ENCODE measurements around the gene ESYT2.
"Not testable (repeated sequence)": the region's sequence is repeated elsewhere in the genome, so short reads cannot be mapped to it uniquely, and the experiment has no call there.

ESYT2 gene

DNA sequence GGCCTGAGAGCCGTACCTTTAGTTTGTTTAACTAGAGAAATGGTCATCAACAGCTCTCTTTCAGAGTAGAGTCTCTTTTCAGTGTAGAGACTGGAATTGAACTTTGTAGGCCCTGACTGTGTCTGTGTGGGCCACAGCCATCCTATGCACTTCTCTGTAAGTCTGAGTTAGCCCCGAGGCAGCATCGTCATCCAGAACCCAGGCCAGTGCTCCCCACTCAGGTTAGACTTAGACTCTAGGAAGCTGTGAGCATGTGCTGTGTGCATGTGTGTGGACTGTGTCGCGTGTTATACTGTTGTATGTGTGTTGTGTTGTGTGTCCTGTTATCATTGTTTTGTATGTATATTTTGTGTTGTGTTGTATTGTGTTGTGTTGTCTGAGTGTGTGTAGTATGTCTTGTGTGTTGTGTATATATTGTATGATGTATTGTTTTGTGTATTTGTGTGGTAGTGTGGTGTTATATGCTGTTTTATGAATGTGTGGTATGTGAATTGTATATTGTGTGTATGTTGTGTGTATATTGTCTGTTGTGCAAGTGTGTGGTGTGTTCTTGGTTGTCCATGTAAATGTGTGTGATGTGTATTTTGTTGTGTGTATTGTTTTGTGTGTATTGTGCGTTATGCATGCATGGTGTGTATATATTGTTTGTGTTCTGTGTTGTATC is 106.6 kb downstream of the ESYT2 start:
- no peak for DNase-seq

DNA sequence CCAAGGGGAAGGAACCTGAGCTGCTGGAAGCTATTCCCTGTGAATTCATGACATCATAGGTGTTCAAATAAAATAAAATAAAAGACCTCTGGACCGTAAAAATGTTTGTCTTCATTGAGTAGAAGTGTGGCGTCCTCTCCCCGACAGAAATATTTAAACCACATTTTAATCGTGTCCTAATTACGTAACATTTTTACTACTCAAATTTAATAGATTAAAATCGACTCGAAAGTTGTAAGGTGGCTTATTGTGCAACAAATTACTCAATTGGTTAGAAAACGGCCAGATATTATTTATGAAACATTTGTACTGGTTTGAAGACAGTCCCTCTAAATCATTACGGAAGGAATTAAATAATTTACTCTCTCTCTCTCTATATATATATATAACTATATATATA is 109.2 kb downstream of the ESYT2 start:
- no peak for DNase-seq

DNA sequence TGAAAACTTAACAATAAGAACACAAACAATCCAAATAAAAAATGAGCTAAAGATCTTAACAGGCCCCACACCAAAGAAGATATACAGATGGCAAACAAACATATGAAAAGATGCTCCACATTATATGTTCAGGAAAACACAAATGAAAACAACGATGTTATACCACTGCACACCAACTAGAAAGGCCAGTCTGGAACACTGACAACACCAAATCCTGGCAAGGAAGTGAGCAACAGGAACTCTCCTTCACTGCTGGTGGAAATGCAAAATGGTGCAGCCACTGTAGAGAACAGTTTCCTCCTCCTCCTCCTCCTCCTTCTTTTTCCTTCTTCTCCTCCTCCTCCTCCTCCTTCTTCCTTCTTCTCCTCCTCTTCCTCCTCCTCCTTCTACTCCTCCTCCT is 112.5 kb downstream of the ESYT2 start:
- no peak for DNase-seq

DNA sequence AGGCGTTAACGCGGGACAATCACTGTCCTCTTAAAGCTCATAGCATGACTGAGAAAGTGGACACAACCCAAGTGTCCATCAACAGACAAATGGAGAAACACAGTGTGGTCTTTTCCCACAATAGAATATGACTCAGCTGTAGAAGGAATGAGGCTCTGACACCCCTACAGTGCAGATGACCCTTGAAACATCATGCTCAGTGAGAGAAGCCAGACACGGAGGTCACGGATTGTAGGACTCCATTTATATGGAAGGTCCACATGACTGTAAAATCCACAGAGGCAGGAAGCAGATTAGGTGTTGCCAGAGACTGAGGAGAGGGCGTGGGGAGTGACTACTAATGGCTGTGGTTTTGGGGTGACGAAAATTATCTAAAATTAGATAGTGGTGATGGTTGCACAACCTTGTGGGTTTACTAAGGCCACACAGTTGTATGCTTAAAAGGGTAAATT is 118.6 kb downstream of the ESYT2 start:
- peak; percentile 79 for DNase-seq

DNA sequence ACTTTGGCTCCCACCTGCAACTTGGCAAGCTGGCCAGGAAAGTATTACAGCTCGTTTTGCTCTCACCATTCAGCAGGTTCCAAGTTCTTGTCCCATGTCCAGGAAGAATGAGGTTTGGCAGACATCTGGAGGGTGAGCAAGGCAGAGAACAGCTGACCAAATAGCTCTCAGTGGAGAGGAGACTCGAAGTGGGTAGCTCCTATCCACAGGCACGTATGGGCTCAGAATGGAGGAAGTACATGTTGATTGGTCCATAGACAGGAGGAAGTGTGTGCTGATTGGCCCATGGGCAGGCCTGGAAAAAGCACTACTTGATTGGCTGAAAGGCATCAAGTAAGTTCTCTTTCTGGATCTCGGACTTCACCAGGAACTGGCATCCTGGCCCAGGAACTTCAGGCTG is 121.7 kb downstream of the ESYT2 start:
- DNase-seq, result peak; percentile 34

DNA sequence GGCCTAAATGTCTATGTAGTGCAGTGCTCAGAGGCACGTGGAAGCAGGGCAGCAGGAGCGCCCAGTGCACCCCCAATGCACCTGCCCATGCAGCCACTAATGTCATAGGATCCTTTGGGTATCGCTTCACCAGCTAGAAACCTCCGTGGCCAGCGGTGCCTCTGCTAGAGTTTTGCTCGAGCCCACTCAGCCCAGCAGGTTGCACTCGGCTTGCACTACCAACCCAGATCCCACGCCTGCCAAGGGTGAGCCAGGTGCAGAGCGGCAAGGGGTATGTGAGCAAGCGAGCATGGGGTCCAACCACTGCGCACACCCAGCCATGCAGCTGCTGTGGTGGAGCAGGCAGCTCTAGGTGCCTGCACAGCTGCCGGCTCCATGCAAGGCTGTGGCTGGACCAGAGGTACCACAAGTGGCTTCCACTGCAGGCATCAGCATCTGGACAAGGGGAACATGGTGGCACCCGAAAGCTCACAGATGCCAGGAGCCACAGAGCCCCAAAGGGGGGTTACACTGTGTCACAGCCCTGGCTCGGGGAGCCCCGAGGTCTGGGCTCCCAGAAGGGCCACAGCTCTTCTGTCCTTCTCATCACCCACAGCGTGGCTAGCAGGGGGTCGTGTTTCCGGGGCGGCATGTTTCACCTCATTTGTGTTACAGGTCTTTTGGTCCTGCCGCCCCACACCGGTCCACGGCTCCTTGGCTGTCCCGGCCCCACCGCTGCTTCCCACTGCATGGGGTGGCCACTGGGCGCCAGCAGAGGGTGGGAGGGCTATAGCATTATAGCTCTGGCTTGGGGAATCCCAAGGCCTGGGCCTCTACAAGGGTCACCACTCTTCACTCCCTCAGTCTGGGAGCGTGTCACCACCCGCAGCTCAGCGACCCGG is 122.4 kb downstream of the ESYT2 start:
- DNase-seq, result no peak

DNA sequence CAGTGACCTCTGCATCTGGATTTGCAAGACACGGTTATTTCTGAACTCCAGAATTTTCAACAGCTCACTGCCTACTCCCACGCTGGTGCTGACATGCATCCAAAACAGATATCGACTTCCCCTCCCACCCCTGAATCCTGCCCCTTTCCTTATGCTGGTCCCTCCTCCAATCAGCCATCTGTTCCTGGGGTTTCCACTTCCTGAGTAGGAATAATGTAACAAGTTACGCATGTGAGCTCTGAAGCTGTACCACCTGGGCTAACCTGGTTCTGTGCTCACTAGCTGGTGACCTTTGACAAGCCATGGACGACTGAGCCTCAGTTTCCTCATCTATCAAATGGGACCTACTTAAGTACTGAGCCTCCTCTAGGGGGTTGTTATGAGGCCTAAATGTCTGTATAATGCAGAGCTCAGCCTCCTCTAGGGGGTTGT is 123.0 kb downstream of the ESYT2 start:
- DNase-seq, result peak; percentile 4

DNA sequence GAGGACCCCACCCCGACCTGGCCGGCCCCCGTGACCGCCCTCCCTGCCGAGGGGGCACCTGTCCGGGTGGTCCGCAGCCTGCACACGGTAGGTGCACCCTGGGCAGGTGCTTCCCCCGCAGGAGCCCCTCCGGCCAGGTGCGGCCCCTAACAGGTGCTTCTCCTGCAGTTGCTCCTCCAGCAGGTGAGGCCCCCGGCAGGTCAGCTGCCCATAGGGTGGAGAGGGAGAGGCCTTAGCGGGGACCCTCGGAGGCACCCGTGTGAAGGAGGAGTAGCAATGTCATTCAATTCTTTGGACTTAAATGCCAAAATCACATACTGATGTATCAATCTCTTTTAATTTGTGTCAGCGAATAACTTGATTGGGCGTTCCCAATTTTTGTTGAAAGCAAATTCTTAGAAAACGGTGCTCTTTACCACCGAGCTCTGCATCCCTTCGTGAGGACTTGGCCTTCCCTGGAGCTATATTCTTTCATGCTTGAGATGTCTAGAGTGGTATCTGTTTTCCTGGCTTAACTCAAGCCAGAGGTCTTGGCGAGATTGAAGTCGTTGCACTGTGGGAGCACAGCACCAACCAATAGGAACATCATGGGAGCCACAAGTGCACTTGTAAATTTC is 124.0 kb downstream of the ESYT2 start:
- DNase-seq, result peak; percentile 24

DNA sequence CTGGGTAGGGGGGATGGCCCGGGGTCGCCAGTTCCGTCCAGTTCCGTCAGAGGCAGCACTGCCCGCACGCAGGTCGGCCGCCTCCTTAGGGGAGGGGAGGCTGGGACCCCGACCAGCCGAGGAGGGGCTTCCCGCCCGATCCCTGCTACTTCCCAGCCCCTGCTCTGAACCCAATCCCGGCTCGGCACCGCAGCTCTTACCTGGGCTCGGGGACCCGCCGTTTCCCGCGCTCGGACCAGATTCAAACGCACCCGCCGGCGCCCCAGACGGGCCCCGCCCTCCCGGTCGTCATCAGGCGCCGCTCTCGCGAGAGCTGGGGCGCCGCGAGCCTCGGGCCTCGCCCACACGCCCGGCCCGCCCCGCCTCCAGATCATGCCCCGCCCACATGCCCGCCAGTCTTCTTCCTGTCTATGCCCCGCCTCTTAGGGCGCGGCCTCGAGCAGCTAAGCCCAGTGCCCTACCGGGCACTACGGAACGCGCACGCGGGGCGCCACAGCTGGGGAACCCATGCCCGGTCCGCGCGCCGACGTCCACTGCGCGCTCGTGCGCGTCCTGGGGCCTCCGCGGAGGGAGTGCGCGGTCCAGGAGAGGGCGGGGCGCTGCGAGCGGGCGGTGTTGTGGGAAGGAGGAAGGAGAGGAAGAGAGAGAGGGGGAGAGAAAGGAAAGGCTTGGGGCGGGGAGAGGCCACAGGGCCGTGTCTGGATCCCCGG is 124.6 kb downstream of the ESYT2 start, which contains the start of gene NCAPG2:
NCAPG2 (minus strand) TSS at position 281 of the 710 bp plus-strand sequence. CDS start 2,905 bp downstream, outside the sequence.
- peak; percentile 95 for DNase-seq

DNA sequence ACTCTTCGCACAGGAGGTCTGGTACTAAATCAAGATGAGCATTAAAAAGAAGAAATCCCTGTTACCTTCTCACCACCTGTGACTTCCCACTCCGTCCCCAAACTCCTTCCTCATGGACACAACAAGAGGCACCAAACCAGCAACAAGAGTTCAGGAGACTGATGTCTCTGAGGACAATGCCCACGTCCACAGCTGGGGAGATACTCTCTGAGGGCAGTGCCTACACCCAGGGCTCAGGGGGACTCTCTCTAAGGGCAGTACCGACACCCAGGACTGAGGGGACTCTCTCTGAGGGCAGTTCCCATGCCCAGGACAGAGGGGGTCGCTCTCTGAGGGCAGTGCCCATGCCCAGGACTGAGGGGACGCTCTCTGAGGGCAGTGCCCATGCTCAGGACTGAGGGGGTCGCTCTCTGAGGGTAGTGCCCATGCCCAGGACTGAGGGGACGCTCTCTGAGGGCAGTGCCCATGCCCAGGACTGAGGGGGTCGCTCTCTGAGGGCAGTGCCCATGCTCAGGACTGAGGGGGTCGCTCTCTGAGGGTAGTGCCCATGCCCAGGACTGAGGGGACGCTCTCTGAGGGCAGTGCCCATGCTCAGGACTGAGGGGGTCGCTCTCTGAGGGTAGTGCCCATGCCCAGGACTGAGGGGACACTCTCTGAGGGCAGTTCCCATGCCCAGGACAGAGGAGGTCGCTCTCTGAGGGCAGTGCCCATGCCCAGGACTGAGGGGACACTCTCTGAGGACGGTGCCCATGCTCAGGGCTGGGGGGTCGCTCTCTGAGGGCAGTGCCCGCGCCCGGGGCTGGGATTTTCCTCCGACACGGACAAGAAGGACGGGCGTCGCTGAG is 125.4 kb downstream of the ESYT2 start:
- not testable (repeated sequence) for DNase-seq

DNA sequence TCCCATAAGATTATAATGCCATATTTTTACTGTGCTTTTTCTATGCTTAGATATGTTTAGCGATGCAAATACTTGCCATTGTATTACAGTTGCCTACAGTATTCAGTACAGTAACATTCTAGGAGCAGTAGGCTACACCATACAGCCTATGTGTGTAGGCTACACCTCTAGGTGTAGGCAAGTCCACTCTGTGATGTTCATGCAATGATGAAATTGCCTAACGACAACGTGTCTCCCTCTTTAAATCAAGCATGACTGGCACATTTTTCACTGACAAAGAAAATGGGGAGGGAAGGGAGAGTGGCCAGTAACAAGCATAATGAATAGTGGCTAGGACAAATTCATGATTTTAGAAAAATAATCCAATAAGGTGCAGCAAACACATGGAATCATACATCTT is 126.4 kb downstream of the ESYT2 start:
- DNase-seq, result peak; percentile 22

DNA sequence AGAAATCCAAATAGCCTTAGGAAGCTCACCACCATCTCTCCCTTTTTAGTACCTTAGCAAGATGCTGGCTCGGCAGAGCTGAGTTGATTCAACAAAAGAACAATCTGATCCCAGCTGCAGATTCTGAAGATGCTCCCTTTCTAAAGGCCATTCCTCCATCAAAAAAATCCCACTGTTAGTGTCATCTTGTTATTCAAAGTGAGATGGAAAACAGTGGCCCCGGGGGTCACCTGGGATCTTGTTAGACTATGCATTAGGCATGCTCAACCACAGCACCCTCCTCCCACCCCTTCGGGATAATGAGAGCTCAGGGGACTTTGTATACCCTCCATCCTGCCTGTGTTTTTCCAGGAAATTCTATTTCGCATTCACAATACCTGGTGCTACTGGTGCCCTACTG is 127.1 kb downstream of the ESYT2 start:
- no peak for DNase-seq

DNA sequence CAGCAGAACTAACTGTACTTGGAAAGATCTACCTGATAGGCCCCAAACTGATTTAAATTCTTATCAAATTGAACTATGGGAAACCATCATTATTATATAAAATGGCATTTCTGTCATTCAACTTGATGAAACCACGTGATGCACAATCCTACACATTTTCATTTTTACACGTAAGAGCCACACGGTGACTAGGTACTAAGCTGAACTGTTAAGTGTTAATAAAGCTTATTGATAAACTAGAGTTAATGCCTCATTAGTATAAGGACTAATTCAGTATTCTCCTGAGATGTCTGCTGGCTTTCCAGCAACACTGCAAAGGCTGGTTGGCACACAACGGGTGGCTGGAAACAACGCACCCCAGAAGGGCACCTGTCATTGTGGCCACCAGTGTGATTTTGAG is 129.3 kb downstream of the ESYT2 start:
- no peak for DNase-seq

DNA sequence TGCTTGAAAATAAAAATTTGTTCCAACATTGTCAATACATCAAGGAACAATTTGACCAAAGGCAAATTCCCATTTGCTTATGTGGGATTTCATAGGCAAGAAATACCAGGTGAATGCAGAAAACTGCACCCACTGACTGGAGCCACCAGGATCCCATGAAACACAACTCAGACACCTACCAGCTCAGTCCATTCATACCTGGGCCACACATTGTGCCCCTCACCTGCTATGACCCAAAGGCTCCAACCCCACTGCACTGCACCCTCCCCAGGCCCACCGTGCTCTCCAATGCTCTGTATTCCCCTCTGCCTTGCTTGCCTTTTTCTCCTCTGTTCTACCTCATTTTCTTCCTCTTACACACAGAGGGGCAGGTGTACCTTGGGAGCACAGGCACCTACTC is 130.0 kb downstream of the ESYT2 start:
- DNase-seq, result no peak

DNA sequence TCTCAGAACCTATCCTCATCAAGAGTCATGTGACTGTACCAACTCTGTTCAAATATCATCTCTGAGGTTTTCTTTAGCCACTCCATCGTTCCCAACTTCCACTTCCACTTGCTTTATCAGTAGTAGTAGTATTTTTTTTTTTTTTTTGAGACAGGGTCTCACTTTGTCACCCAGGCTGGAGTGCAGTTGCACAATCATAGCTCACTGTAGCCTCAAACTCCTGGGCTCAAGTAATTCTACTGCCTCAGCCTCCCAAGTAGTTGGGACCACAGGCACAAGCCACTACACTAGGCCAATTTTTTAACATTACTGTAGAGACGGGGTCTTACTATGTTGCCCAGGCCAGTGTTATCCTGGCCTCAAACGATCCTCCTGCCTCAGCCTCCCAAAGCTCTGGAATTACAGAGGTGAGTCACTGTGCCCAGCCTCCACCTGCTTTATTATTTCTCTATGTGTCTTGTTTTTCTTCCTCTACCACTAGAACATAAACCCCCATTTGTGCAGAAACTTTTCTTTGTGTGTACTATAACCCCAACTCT is 130.6 kb downstream of the ESYT2 start:
- DNase-seq, result peak; percentile 58

DNA sequence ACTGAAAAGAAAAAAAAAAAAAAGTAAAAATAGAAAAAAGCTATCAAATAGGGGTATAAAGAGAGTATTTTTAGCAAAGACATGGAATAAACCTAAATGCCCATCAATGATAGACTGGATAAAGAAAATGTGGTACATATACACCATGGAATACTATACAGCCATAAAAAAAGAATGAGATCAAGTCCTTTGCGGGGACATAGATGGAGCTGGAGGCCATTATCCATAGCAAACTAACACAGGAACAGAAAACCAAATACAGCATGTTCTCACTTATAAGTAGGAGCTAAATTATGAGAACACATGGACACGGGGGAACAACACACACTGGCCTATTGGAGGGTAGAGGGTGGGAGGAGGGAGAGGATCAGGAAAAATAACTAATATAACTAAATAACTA is 131.7 kb downstream of the ESYT2 start:
- DNase-seq, result not testable (repeated sequence)

DNA sequence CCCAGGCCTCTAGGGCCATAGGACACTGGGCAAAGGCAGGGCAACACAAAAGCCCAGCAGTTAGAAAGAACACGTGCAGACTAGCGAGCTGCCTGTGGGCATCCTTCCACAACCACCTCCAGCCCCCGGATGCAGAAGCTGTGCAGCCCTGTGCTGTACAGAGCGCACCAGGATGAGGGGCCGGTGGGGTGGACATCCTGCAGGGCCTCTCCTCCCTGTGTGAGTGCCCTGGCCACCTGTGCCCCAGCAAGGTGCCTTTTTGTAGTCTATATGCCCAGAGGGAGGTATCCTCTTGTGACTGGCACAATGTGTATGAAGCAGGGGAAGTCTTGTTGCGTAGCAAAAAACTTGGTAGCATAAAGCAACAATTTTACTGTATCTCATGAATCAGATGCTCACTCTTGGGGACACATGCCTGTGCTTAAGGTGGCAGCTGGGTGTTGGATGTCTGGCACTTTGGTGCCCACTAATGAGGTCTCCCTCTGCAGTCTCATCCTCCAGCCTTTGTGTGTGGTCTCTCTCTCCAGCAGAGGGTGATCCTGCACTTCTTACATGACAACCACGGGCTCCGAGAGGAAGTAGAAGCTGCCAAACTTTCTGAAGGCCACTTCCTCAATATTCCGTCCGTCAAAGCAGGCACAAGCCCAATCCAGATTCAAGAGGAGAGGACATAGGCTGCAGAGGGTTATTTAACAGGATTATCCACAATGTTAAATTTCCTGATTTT is 133.4 kb downstream of the ESYT2 start:
- DNase-seq, result peak; percentile 86

DNA sequence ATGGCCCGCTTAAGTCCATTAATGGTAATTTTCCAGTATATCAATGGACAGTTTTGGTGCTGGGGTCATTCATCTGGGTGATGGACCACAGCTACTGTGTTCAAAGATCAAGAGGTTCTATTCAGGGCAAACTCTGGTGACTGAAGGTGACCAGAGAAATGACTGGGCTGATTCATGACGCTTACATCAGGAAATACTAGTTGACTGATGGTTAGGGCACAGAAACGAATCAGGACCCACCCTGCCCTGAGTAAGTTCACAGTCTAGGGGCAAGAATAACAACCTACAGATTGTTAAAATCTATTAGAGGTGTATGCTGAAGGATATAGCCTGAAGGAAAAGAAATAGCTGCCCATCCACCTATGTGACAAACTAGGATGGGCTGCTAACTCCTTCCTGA is 134.3 kb downstream of the ESYT2 start:
- no peak for DNase-seq

DNA sequence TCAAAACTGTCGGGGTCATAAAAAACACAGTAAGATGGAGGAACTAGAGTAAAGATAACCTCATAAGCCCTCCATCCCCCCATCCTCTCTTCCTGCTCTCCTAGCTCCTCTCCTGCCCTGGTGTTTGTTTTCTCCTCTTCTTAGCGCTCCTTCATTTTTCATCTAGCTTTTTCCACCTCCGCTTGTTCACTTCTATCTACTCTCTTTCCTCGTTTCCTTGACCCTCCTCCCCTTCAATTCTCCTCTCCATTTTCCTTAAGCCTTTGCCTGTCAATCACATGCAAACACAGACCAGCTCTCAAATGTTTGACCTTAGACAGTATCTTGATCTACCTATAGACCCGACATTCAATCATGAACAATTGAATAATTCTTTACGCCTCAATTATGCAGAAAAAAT is 134.7 kb downstream of the ESYT2 start:
- no peak for DNase-seq

DNA sequence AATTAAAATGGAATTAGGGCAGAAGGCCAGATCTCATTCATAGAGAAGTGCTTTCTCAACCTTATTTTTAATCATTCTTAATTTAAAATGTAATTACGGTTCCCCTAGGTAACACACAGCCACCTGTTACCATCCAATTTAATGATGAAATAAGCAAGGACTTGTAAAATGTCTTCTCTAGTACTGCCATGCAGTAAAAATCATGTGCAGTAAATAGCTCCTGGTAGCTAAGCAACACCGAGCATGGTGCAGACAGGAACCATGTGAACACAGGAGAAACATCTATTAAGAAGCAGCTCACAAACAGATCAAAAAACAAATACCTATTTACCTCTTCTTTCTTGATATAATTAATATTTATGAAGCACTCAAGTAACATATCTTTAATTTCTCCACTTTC is 139.8 kb downstream of the ESYT2 start:
- no peak for DNase-seq

DNA sequence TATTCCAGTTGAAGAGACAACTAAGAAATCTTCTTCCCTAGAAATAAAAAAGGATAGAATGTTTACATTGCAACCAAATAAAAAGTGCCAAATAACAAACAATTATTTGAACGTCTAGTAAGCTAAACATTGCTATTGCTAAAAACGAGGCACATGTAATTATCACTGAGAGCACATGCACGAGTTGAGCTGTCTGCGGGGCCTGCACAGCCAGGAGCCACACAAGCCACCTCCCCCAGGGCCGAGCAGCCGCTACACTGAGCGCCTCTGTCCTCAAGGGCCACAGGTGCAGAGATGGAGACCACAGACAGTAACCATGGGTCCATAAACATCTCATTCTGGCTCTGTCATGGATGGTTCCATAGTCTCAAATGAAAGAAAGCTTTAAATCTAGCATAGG is 141.9 kb downstream of the ESYT2 start:
- no peak for DNase-seq
